ENCODE measurements around the gene RBM42. TPM values are rescaled to one million over a fixed set of nuclear protein-coding genes. Genes with fewer than 3 reads are reported as not detected.

Gene RBM42
- total and polyA plus RNA-seq, 9 of the 15 experiments (the other 6 are each of a cell fraction or from before 2014, with no cell fraction given) = 5.7 to 149 (median 32.4) TPM

DNA sequence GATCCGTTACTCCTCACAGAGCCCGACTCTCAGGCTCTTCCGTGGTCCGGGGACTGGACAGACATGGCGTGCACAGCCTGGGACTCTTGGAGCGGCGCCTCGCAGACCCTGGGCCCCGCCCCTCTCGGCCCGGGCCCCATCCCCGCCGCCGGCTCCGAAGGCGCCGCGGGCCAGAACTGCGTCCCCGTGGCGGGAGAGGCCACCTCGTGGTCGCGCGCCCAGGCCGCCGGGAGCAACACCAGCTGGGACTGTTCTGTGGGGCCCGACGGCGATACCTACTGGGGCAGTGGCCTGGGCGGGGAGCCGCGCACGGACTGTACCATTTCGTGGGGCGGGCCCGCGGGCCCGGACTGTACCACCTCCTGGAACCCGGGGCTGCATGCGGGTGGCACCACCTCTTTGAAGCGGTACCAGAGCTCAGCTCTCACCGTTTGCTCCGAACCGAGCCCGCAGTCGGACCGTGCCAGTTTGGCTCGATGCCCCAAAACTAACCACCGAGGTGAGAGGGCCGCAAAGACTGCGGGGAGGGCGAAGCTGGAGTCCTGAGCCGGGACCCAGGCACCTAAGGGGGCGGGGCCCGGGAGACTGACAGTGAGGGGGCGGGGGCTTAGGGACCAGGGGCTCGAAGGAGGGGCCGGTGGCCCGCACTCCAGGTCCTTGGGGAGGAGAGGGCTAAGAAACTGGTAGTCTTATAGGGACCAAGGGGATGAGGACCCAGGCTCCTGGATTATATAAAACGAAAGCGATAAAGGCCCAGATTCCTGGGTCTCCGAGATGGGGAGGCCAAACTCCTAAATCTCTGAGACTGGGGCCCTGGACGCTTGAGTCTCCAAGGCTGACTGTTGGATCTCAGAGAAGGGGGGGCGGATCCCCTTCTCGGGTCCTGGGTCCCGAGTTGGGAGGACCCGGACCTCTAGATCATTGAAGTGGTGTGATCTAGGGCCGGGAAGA is 14.7 kb downstream of the RBM42 start (continued):
- TF ChIP-seq, protein P1, sequence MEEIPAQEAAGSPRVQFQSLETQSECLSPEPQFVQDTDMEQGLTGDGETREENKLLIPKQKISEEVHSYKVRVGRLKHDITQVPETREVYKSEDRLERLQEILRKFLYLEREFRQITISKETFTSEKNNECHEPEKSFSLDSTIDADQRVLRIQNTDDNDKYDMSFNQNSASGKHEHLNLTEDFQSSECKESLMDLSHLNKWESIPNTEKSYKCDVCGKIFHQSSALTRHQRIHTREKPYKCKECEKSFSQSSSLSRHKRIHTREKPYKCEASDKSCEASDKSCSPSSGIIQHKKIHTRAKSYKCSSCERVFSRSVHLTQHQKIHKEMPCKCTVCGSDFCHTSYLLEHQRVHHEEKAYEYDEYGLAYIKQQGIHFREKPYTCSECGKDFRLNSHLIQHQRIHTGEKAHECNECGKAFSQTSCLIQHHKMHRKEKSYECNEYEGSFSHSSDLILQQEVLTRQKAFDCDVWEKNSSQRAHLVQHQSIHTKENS (CRISPR knock-in tag; IDR thresholded peaks at IDR 0.05) = no peak
- TF ChIP-seq, protein P2, sequence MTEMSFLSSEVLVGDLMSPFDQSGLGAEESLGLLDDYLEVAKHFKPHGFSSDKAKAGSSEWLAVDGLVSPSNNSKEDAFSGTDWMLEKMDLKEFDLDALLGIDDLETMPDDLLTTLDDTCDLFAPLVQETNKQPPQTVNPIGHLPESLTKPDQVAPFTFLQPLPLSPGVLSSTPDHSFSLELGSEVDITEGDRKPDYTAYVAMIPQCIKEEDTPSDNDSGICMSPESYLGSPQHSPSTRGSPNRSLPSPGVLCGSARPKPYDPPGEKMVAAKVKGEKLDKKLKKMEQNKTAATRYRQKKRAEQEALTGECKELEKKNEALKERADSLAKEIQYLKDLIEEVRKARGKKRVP (CRISPR knock-in tag; IDR thresholded peaks at IDR 0.05) = no peak
- TF ChIP-seq ZNF23 (CRISPR knock-in tag; IDR thresholded peaks at IDR 0.05) (no peak), HNRNPLL (IDR thresholded peaks at IDR 0.05; ENCODE audit: low read depth, low read length, poor library complexity, severe bottlenecking) (no peak), BHLHE40 (IDR thresholded peaks at IDR 0.05; ENCODE audit: low read length) (peak; percentile 96), MEIS2 (IDR thresholded peaks at IDR 0.05; ENCODE audit: partially characterized antibody) (no peak), TCF7 (IDR thresholded peaks at IDR 0.05; ENCODE audit: borderline replicate concordance) (peak; percentile 43; the same call in 1 of the 2 replicates), HCFC1 (IDR thresholded peaks at IDR 0.05; ENCODE audit: low read depth, low read length) (peak; percentile 47; the same call in 1 of the 2 replicates), EHMT2 (IDR thresholded peaks at IDR 0.05) (no peak), CBX1 (IDR thresholded peaks at IDR 0.05; ENCODE audit: low read depth) (peak; percentile 76; the same call in 1 of the 2 replicates), PRMT5 (CRISPR knock-in tag; IDR thresholded peaks at IDR 0.05) (peak; percentile 82; the same call in 1 of the 2 replicates), ZNF12 (CRISPR knock-in tag; IDR thresholded peaks at IDR 0.05) (0 out of 2 replicates have a peak, but pooled peaks have one; percentile 46), MXI1 (IDR thresholded peaks at IDR 0.05; ENCODE audit: low read depth, low read length) (peak; percentile 34; the same call in 1 of the 2 replicates)
- TF ChIP-seq, protein P3, sequence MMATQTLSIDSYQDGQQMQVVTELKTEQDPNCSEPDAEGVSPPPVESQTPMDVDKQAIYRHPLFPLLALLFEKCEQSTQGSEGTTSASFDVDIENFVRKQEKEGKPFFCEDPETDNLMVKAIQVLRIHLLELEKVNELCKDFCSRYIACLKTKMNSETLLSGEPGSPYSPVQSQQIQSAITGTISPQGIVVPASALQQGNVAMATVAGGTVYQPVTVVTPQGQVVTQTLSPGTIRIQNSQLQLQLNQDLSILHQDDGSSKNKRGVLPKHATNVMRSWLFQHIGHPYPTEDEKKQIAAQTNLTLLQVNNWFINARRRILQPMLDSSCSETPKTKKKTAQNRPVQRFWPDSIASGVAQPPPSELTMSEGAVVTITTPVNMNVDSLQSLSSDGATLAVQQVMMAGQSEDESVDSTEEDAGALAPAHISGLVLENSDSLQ (IDR thresholded peaks at IDR 0.05) = peak; percentile 97
- TF ChIP-seq, protein P4, sequence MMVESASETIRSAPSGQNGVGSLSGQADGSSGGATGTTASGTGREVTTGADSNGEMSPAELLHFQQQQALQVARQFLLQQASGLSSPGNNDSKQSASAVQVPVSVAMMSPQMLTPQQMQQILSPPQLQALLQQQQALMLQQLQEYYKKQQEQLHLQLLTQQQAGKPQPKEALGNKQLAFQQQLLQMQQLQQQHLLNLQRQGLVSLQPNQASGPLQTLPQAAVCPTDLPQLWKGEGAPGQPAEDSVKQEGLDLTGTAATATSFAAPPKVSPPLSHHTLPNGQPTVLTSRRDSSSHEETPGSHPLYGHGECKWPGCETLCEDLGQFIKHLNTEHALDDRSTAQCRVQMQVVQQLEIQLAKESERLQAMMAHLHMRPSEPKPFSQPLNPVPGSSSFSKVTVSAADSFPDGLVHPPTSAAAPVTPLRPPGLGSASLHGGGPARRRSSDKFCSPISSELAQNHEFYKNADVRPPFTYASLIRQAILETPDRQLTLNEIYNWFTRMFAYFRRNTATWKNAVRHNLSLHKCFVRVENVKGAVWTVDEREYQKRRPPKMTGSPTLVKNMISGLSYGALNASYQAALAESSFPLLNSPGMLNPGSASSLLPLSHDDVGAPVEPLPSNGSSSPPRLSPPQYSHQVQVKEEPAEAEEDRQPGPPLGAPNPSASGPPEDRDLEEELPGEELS (CRISPR knock-in tag; IDR thresholded peaks at IDR 0.05; ENCODE audit: borderline replicate concordance) = peak; percentile 98
- TF ChIP-seq, protein P5, sequence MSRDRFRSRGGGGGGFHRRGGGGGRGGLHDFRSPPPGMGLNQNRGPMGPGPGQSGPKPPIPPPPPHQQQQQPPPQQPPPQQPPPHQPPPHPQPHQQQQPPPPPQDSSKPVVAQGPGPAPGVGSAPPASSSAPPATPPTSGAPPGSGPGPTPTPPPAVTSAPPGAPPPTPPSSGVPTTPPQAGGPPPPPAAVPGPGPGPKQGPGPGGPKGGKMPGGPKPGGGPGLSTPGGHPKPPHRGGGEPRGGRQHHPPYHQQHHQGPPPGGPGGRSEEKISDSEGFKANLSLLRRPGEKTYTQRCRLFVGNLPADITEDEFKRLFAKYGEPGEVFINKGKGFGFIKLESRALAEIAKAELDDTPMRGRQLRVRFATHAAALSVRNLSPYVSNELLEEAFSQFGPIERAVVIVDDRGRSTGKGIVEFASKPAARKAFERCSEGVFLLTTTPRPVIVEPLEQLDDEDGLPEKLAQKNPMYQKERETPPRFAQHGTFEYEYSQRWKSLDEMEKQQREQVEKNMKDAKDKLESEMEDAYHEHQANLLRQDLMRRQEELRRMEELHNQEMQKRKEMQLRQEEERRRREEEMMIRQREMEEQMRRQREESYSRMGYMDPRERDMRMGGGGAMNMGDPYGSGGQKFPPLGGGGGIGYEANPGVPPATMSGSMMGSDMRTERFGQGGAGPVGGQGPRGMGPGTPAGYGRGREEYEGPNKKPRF (IDR thresholded peaks at IDR 0.05; ENCODE audit: low read depth, low read length) = no peak
- TF ChIP-seq, protein P6, sequence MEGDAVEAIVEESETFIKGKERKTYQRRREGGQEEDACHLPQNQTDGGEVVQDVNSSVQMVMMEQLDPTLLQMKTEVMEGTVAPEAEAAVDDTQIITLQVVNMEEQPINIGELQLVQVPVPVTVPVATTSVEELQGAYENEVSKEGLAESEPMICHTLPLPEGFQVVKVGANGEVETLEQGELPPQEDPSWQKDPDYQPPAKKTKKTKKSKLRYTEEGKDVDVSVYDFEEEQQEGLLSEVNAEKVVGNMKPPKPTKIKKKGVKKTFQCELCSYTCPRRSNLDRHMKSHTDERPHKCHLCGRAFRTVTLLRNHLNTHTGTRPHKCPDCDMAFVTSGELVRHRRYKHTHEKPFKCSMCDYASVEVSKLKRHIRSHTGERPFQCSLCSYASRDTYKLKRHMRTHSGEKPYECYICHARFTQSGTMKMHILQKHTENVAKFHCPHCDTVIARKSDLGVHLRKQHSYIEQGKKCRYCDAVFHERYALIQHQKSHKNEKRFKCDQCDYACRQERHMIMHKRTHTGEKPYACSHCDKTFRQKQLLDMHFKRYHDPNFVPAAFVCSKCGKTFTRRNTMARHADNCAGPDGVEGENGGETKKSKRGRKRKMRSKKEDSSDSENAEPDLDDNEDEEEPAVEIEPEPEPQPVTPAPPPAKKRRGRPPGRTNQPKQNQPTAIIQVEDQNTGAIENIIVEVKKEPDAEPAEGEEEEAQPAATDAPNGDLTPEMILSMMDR (IDR thresholded peaks at IDR 0.05 in 2 of 3, conservative IDR thresholded peaks at IDR 0.05 in 1 of 3; ENCODE audit: insufficient read depth in 2 of 3, low read depth in 1 of 3, low read length in 3 of 3) = peak; percentile 19 to 43 (median 30); a peak in 3 of 6 replicates

All from K562 (cell line).